NCI-H524 treated with DMSO at 0.1 percent for 48 hours (cell line): Measurements from ENCODE around the gene MB21D2.
A peak's percentile ranks its signal among the peaks of the same experiment; 100 is the strongest.

Experiments
- DNase-seq: peaks from one replicate; lab custom pipeline; 2025; lab: John Stamatoyannopoulos, UW

MB21D2 gene

DNA sequence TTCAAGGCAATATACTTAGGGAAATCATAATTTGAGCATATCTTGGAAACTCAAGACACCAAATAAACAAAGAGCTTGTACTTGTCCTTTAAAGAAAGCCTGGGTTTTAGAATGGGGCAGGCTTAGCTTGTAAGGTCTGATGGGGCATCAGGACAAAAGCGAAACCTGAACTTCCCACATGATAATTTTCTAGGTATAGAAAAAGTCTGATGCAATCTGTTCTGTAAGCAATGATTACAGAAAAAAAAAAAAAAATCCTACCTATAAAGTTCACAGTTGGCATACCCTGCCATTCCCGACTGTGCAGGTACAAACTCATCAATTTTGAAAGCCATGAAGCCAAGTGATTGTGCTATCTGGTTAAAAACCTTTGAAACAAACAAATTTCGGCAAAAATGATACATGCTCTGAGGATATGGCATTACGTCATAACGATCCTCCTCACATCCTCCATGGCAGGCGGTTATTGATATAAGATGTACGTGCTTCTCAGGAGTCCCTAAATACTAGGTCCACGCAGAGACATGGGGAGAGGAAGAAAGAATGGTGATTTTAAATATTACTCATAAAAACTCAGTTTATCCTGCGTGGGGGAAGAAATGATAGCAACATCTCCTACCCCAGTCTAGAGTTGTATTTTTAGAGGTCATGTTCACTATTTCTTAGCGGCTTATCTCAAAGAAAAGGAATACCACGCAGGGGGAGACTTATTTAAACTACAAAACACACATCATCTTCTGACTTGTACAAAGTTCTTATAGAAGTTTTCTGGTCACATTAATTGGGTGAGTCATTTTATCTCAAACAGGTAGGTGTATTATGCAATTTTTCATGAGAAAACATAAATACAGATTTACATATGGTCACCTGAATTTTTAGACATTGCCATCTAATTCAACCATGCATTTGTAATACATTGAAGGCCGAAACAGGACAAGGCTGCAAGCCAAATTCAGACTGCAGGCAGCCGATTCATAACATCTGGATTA, 27.0 kb downstream of the MB21D2 start:
- no peak for DNase-seq

- no peak for DNase-seq
These were observed 28.0 kb downstream of the MB21D2 start for GRCh38 chr3:192889679-192890078.

- DNase-seq = no peak
These were observed 29.5 kb downstream of the MB21D2 start for GRCh38 chr3:192888190-192888589.

DNA sequence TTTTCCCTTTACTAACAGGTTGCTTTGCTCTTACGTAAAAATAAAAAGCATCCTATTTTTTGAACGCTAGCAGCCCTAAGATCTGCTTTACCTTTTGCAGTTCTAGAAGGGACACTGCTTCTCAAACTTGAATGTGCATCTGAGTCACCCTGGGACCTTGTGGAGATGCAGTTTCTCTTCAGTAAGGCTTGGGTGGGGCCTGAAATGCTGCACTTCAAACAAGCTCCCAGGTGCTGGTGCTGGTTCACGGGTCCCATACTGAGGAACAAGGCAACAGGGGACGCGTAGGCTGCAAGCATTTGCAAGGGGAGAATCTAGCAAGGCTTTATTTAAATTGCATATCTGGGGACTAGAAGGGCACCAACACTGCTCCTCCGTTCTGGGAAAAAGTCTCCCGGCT, 30.0 kb downstream of the MB21D2 start:
- DNase-seq = no peak

DNA sequence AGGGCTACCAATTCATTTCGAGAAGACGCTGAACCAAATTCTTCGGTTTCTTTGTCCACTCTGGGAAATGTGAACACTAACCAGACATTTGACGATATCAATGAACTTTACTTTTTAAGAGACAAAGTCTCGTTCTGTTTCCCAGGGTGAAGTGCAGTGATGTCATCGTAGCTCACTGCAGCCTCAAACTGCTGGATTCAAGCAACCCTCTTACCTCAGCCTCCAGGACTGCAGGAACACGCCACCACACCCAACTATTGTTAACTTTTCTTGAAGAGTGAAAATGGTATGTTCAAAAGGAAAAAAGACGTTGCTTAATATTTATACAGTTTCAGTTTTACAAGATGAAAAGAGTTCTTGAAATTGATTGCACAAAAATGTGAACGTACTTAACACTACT, 30.6 kb downstream of the MB21D2 start:
- DNase-seq = no peak

DNA sequence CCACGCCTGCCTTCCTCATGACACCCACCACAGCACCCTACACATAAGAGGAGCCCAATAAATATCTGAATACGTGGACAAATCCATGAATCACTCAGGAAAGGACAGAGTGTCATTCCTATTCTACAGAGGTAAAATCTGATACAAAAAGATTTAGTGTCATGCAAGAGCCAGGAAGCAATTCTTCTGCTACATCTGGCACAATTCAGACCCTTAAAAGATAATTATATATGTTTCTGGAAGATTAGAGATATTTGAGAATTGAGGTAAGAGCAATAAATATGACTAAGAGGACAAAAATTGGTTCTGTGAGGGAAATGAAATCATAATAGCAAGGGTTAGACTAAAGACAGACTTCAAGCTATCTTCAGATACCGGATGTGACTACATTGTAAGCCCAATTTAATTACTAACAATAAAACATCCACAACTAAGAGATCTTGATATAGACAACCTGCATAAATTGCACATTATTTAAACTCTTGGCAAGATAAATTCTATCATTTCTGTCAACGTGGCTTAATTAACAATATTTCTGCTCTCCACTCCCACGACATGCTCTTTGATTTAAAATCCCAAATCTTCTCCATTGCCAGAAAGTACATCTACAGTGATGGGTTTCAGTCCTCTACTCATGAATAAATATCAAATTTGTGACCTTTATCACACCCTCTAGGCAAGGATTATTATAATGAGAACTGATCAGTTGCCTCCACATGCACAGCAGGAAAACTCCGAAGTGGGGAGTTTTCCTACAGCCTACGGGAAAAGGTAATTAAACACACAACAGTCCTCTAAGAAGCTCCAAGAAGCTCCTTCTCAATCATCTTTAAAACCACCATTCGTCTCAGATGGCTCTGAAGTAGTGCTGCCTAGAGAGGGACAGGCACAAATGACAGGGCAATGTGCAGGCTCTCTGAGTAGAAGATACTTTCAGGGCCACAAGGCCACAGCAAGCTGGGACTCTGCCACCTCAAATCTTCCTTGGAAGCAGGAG, 32.6 kb downstream of the MB21D2 start:
- DNase-seq = no peak

DNA sequence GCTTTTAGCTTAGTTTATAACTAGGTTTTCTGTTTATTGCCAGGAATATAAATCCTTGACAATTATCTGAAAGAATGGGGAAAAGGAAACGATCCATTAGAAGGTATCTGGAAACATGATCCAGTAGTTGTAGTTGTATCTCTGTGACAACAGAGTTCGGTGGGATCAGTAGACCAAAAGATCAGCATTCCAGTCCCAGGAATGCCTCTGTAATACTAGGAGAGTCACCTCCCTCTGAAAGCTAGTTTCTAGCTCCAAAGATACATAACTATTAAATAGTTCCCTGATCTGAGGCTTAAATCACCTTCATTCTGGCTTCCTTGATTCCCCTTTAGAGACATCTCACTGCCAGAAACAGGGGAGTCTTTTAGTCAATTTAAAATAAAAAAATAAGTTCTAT, 34.1 kb downstream of the MB21D2 start:
- no peak for DNase-seq

DNA sequence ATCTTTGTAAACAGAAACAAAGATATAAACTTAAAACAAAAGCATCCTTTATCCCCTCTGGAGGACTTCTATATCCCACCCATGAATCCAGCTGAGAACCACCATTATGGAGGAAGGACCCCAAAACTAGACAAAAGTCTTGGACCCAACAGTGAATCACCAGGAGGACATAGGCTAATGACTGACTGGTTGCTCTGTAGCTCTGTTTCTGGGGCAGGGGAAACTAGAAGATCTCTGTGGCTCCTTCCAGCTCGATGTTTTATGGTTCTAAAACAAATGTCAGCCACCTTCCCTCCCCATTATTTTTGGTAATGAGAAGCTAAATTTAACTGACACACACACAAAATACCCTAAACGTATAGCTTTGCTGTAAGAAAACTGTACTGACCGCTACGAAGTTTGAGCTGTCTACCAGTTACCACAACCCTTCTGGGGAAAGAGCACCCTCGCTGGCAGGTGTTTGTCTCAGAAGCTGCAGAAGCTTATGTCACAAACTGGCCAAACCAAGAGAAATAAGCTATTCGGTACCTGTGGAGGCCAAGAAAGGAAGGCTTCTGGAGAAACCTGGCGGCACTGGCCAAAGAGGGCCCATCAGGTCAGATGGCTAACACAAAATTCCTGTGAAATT, 36.4 kb downstream of the MB21D2 start:
- DNase-seq = no peak

DNA sequence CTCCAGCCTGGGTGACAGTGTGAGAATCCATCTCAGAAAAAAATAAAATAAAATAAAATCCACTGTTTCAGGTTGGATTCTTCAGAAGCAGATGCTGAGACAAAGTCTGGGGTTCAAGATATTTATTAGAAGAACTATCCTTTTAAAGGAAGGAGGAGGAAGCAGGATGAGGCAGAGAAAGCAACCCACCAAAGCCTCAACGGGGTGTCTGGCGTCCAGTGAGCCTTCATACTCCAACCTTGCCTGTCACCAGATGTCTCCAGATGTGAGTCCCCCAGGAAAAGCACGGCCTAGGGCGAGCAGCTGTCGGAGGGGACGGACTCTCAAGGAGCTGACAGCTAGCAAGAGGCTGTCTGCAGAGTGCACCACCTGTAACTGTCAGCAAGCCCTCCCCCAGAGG, 37.3 kb downstream of the MB21D2 start:
- DNase-seq = no peak

GRCh38 chr3:192879346-192880031, 38.2 kb downstream of the MB21D2 start:
- DNase-seq = no peak

DNA sequence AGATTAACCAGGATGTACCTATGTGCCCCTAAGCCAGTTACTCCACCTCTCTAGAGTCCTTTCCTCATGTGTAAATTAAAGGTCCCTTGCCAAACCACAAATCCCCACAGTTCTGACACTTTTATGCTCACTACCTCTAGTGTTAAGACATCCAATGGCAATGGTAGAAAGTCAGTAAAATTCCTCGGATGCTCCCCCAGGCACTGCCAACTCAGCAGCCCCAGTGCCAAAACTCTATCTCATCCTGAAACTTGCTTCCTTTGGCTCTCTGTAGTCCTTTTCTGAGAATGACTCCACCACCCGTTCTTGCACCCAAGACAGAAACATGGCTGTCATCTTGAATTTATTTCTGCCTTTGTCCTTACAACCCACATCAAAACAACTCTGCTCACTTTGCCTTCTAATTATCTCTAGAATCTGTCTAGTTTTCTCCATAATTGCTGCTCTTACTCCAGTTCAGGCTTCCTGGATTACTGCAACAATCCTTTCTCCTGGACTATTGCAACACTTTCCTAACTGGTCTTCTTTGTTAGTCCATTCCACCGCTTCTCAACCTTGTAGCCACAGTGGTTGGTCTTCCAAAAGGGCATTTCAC, 41.6 kb downstream of the MB21D2 start:
- DNase-seq = no peak

DNA sequence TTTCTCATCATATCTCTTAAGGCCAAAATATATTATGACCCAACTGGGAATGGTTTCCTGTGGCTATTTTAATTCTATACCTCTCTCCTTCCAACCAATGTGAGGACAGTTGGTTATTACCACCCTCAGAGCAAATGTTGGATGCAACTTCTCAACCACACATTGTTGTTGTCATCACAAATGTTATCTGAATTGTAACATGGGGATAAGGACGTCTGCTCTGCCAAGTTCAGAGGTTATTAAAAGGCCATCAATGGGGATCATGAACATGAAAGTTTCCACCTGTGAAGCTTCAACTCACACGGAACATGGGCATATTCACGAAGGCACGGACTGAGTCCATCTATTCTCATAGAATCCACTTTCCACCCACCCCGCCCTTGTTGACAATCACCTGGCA, 46.8 kb downstream of the MB21D2 start:
- DNase-seq = no peak

- no peak for DNase-seq
These were observed 48.3 kb downstream of the MB21D2 start for GRCh38 chr3:192869131-192870031.

GRCh38 chr3:192867645-192868044, 50.0 kb downstream of the MB21D2 start:
- DNase-seq = no peak

DNA sequence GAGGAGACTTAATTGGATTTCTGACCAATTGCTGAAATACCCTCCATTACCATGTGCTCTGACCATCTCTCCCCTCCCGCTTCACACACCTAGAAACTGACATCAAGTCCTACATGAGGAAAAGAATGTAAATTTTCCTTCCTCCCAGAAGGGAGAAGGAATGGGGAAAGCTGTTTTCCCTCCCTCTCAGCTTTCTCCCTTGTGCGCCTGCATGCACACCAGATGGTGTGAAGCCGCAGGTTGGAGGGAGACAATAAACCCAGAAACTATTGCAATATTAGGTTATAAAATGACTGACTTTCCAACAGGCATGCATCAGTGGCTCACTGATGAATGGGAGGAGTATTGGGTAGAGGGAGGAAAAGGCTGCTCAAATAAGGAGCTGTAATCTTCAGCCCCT, 50.9 kb downstream of the MB21D2 start:
- no peak for DNase-seq

DNA sequence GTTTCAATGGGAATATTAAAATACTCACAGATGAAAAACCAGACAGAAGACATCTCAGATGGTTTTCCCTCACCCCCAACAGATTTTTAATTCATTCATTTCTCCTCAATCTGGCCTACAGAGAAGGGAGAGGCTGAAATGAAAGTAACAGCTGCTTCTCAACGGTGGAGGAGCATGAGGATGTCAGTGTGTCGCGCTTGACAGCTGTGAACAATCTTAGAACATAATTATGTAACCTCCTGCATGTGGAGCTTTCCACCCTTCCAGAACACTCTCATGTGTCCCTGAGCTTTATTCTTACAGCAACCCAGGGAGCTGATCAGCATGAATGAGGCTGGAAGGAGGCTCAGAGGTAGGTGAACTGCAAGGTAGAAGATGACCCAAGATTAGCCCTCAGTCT, 52.7 kb downstream of the MB21D2 start:
- peak; percentile 78 for DNase-seq

GRCh38 chr3:192863091-192863420, 54.6 kb downstream of the MB21D2 start:
- no peak for DNase-seq

- no peak for DNase-seq
These were observed 55.1 kb downstream of the MB21D2 start for GRCh38 chr3:192862408-192863090.

GRCh38 chr3:192861972-192862371, 55.7 kb downstream of the MB21D2 start:
- no peak for DNase-seq

- DNase-seq = no peak
These were observed 57.2 kb downstream of the MB21D2 start for GRCh38 chr3:192860454-192860853.
